Measurements from ENCODE around the gene RUFY1.

Gene RUFY1

GRCh38 chr5:179605026-179605833, 54.9 kb downstream of the RUFY1 start:
- DNase-seq, result peak in 2 of 51 donors; percentile 14 to 22

DNA sequence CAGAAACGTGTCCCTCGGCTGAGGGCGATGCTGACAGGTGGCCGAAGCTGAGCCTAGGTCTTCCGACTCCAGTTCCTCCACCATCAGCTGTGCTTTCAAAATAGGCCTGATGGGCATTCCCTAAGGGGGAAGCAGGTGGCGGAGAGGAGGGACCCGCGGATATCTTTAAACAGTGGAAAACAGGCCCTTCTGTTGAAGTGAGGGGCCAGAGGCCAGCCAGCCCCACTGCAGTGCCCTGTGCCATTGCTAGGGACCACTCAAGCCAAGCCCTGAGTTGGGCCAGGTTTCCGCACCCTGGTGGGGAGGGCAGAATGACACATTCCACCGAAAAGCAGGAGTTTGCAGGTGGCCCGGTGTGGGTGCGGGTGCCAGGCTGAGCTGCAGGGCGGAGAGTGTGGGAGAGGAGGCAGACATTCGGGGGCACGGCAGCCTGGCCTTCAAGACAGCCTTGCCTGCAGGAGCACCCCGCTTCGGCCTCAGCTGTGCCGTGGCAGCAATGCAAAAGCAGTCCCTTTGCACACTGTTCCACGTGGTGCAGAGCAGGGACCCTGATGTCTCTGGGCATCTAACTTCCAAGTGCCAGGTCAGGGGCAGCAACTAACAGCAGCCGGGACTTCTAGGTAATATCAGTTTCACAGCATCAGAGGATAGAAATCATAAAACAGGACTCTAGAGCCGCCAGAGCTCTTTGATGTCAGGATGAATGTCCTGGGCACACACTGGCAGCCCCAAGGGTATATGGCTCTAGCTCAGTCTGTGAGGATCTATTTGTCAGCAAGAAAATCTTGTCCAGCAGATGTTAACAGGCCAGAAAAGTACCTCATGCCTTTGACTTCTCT, 55.9 kb downstream of the RUFY1 start:
- DNase-seq, result no peak

DNA sequence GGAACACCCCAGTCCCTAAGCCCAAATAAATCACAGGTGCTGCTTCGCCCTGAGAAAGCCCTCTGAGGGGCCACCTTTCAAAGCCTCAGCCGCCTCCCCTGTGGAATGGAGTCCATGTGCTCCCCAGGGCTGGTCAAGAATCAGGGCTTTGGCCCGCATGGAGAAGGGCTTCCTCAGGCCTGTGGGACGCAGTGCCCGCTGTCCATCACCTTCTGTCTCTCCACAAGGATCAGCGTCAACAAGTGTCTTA, 56.5 kb downstream of the RUFY1 start:
- DNase-seq, result no peak

DNA sequence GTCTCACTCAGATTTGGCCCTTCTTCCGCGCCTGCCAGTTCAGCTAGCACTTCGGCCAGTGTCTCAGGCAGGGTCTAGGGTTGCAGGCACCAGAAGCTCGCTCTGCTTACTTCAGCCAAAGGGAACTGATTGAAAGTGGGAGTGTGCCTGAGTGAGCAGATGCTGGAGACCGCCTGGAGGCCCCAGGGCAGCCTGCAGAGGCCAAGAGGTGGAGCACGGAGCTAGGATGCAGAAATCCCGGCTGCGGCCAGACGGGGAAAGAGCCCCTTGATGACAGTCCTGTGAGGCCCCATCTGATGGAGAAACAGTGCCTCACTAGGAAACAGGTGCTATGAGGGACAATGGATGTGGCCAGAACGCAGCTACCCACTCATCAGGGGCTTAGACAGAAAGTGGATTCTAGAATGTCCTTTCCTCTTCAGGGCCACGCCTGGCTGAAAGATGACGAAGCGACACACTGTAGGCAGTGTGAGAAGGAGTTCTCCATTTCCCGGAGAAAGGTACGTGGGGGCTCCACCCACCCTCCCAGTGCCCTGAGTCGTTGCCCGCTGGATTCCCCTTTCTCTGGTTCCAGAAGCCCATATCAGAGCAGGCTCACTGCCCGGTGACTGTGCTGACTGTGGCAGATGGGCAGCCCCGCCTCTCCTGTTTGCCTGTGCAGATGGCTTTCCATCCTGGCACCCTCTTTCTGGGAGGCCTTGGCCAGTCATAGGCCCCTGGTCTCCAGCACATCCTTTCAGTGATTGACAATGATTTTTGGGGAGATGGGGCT, 57.0 kb downstream of the RUFY1 start:
- DNase-seq, result peak in 23 of 51 donors; percentile 13 to 65 (median 31)

GRCh38 chr5:179608131-179608581, 57.8 kb downstream of the RUFY1 start:
- DNase-seq, result peak in 2 of 51 donors; percentile 13 to 44

DNA sequence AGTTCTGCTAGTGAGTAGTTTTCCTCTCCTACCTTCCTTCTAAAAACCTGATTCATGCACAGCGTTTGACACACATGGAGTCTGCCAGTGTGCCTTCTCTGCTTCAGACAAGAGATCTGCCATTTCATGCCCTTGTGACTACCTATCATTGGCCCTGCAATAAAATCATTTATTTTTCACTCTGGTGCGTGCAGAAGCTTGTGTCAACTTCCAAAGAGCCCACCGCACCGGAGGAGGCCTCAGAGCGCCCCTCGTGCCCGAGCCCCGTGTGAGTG, 59.4 kb downstream of the RUFY1 start:
- no peak for DNase-seq

- no peak for DNase-seq
Observed at GRCh38 chr5:179610109-179610902, 60.0 kb downstream of the RUFY1 start.

DNA sequence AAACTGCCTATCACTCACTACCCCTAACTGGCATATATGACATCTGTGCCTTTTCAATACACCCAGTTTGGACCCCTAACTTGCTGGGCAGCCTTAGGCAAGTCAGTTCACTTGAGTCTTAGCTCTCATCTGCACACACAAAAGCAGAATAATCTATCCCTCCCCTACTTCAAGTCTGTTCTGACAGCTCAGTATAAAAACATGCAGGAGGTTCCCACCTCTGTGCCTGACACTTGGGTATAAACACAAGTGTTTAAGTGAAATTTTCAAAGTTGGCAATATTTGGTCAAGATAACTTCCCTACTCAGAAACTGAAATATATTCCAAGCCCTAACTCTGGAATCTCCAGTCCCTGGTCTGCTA, 60.5 kb downstream of the RUFY1 start:
- DNase-seq, result no peak

- no peak for DNase-seq
Observed at GRCh38 chr5:179612577-179613459, 62.5 kb downstream of the RUFY1 start.

DNA sequence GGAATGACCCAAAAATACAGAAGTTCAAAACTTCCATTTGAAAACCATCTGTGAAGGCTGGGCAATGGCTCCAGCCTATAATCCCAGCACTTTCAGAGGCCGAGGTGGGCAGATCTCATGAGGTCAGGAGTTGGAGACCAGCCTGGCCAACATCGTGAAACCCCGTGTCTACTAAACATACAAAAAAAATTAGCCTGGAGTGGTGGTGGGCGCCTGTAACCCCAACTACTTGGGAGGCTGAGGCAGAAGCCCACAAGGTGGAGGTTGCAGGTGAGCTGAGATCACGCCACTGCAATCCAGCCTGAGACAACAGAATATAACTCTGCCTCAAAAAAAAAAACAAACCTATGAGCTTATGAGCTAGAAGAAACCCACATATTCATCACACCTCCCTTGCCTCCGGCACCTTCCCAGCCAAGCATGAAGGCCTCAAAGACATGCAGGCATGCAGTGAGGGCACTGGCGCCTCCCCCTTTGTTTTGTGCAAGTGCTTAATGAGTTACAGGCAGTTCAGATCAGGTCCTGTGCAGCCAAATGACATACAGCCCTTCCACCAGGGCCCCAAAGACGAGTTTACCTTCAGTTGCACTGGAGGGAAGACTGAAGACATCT, 63.2 kb downstream of the RUFY1 start:
- no peak for DNase-seq

GRCh38 chr5:179614745-179615144, 64.4 kb downstream of the RUFY1 start:
- no peak for DNase-seq

- DNase-seq, result no peak
Observed at GRCh38 chr5:179615203-179615602, 64.8 kb downstream of the RUFY1 start.

DNA sequence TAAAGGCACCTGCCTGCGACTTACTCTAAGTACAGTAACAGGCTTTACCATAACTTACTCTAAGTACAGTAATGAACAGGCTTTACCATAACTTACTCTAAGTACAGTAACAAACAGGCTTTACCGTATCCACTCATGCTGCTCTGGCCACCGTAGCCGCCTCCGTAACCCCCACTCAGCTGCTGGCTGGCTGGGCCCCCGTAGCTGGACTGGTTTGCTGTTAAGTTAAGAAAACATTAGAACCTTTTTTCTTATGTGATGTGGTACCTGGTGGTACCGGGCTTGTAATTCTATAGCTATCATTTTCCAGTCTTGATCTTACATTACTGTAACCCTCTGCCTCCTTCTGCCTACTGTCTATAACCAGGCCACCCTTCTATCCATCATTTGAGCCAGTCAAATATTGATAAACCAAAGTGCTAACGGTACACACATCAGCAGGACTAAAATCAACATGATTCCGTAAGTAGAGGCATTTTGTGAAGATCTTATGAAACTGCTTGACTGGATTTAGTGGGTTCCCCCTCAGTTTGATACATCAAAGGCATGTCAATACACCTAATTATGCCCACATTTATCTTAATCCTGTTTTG, 65.7 kb downstream of the RUFY1 start:
- DNase-seq, result no peak

- no peak for DNase-seq
Observed at GRCh38 chr5:179617930-179618329, 67.6 kb downstream of the RUFY1 start.

GRCh38 chr5:179618923-179619554, 68.7 kb downstream of the RUFY1 start:
- DNase-seq, result no peak

- no peak for DNase-seq
Observed at GRCh38 chr5:179619776-179620175, 69.4 kb downstream of the RUFY1 start.

DNA sequence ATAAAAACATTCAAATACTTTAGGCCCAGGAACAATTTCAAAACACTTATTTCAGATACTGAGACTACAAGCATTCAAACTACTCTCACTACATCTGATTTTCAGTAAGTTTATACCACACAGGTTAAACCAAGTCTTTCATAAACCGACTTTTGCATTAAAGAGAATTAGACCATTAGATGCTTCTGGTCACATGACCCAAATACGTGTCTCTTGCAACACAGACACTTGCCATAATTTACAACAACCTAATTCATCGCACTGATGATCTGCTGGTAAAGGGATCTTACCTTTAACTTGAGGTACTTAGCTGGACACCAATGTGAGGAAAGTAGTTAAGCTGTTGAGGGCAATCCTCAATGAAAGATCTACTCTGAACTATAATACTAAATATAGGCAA, 69.9 kb downstream of the RUFY1 start:
- no peak for DNase-seq

DNA sequence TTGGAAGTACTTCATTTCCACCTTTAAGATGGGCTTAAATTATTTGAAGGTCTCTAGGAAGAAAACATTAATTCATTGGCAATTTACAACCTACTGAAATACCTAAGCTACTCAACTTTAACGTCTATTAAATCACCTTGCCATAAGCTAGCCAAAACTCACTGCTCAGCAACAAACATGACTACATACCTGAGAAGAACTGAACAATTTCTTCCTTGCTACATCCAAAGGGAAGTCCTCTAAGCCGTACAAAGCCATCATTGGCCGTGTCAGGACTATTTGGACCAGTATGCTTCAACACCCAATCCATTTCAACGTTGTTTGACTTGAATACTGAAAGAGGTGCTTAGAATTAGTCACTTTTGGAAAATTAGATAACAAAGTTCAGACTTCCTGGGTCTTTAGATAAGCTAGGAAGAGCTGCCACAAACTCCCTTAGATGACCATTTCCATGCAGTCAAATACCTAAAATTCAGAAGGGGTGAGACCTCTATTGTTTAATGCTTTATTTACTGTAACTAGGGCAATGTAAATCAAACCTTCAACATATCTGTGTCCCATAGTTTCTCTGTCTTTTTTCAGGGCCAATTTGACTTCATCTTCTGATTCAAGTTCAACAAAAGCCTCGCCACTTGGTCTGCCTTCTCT, 70.5 kb downstream of the RUFY1 start:
- no peak for DNase-seq
